GM06990 (cell line): ENCODE measurements around the gene GNGT1.

Experiments
- DNase-seq: peaks from one replicate; pipeline ENCODE4 v3.0.0-alpha.2; 2011; ENCODE audit not compliant: insufficient read length; ENCODE audit errors: extremely low read depth
- H3K27me3 ChIP-seq: replicated peaks from 2 replicates; pipeline ENCODE4 v1.6.0; 2011; ENCODE audit warnings: low read length; ENCODE audit not compliant: control insufficient read depth, insufficient read depth
- H3K36me3 ChIP-seq: 2 replicates; pipeline ENCODE4 v1.5.1; 2011; ENCODE audit warnings: low read length; ENCODE audit not compliant: control insufficient read depth, insufficient read depth
- H3K4me3 ChIP-seq: replicated peaks from 2 replicates; pipeline ENCODE4 v1.5.1; 2011; ENCODE audit warnings: low read depth, mild to moderate bottlenecking, control low read depth, low read length
- TF ChIP-seq, protein P1 (sequence below): IDR thresholded peaks from 2 replicates; pipeline ENCODE4 v1.5.1; 2011; ENCODE audit warnings: low read length, control low read depth, mild to moderate bottlenecking, inconsistent platforms; ENCODE audit not compliant: insufficient read depth, poor library complexity, severe bottlenecking

GNGT1 gene

GRCh38 chr7:93926800-93927199 is 20.4 kb downstream of the GNGT1 start:
- H3K27me3 ChIP-seq, result no peaks in the 10 kb centered on the region
- no peaks in the 10 kb centered on the region for H3K36me3 ChIP-seq
- TF ChIP-seq, protein P1, sequence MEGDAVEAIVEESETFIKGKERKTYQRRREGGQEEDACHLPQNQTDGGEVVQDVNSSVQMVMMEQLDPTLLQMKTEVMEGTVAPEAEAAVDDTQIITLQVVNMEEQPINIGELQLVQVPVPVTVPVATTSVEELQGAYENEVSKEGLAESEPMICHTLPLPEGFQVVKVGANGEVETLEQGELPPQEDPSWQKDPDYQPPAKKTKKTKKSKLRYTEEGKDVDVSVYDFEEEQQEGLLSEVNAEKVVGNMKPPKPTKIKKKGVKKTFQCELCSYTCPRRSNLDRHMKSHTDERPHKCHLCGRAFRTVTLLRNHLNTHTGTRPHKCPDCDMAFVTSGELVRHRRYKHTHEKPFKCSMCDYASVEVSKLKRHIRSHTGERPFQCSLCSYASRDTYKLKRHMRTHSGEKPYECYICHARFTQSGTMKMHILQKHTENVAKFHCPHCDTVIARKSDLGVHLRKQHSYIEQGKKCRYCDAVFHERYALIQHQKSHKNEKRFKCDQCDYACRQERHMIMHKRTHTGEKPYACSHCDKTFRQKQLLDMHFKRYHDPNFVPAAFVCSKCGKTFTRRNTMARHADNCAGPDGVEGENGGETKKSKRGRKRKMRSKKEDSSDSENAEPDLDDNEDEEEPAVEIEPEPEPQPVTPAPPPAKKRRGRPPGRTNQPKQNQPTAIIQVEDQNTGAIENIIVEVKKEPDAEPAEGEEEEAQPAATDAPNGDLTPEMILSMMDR, result no peak
- H3K4me3 ChIP-seq, result no peak overlapping the region
- no peak for DNase-seq

- TF ChIP-seq, protein P1, result no peak
- no peak overlapping the region for H3K4me3 ChIP-seq
- H3K36me3 ChIP-seq, result no peaks in the 10 kb centered on the region
- no peak for DNase-seq
- H3K27me3 ChIP-seq, result no peaks in the 10 kb centered on the region
Measured at GRCh38 chr7:93927585-93927984, 21.2 kb downstream of the GNGT1 start.

- no peaks in the 10 kb centered on the region; the same call in 1 of the 2 replicates for H3K27me3 ChIP-seq
- TF ChIP-seq, protein P1, result no peak
- DNase-seq, result no peak
Measured at GRCh38 chr7:93931655-93932054, 25.3 kb downstream of the GNGT1 start.

DNA sequence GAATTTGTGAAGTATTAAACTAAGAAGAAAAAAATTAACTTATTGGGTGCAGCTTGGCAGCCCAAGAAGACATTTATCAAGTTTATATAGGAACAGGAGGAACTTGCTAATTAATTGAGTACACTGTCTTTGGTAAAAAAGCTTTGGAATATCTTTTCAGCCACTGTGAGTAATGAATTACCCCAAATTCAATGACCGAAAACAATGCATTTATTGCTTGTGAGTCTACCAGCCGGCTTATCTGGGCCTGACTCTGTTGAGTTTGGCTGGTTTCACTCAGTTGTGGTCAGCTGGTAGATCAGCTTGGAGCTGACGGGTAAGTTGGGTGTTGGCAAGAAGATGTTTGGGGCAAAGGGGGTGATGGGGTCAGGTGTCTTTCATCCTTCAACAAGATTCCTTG is 26.8 kb downstream of the GNGT1 start:
- H3K36me3 ChIP-seq, result no peaks in the 10 kb centered on the region
- no peaks in the 10 kb centered on the region; the same call in 1 of the 2 replicates for H3K27me3 ChIP-seq
- TF ChIP-seq, protein P1, result no peak
- H3K4me3 ChIP-seq, result no peak overlapping the region
- no peak for DNase-seq

More at GRCh38 chr7:93931655-93932054, 25.3 kb downstream of the GNGT1 start:
- Histone ChIP-seq H3K4me3 (no peak overlapping the region), H3K36me3 (no peaks in the 10 kb centered on the region)

DNA sequence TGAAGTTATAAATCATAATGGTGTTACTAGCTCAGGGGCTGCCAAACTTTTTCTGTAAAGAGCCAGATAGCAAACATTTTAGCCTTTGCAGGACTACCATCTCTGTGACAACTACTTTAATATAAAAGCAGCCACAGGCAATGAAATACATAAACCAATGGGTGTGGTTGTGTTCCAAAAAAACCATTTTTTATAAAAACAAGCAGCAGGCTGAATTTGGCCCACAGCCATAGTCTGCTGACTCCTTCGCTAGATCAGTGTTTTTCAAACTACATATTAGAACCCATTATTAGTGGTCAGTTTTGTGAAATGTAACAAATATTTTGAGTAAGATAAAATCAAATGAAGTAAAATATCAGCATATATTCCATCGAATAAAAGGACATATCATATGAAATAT is 28.7 kb downstream of the GNGT1 start:
- TF ChIP-seq, protein P1, result no peak
- Histone ChIP-seq H3K4me3 (no peak overlapping the region), H3K27me3 (no peaks in the 10 kb centered on the region; the same call in 1 of the 2 replicates), H3K36me3 (no peaks in the 10 kb centered on the region)
- DNase-seq, result no peak

GRCh38 chr7:93937818-93938217 is 31.5 kb downstream of the GNGT1 start:
- DNase-seq, result no peak
- H3K27me3 ChIP-seq, result no peaks in the 10 kb centered on the region; the same call in 1 of the 2 replicates
- H3K4me3 ChIP-seq, result no peak overlapping the region
- TF ChIP-seq, protein P1, result no peak
- H3K36me3 ChIP-seq, result no peaks in the 10 kb centered on the region
